WTC11 (cell line): ENCODE results near the gene PPP1R18. TPM values are rescaled to one million over a fixed set of nuclear protein-coding genes. Genes with fewer than 3 reads are reported as not detected.

Source experiments
- CREB1 ChIP-seq: sonication (generic); formaldehyde crosslinking; IDR thresholded peaks from 2 replicates; pipeline ENCODE4 v1.8.0; 2023; ENCODE audit warnings: mild to moderate bottlenecking, missing genetic modification reagents
- CREM ChIP-seq: sonication (generic); formaldehyde crosslinking; IDR thresholded peaks from 2 replicates; pipeline ENCODE4 v1.8.1; 2022; ENCODE audit warnings: mild to moderate bottlenecking, missing genetic modification reagents, moderate library complexity
- ELF4 ChIP-seq: sonication (generic); formaldehyde crosslinking; IDR thresholded peaks from 2 replicates; pipeline ENCODE4 v1.8.1; 2022; ENCODE audit warnings: low read depth, mild to moderate bottlenecking, moderate library complexity, missing genetic modification reagents
- EMX1 ChIP-seq: fragments of 250-450 bp; sonication (Bioruptor Pico); IDR thresholded peaks from 2 replicates; pipeline ENCODE4 v1.8.0; 2021; ENCODE audit warnings: mild to moderate bottlenecking
- ETV6 ChIP-seq: sonication (generic); formaldehyde crosslinking; IDR thresholded peaks from 2 replicates; pipeline ENCODE4 v1.8.1; 2022; ENCODE audit warnings: mild to moderate bottlenecking, missing genetic modification reagents
- FOXJ3 ChIP-seq: sonication (generic); formaldehyde crosslinking; IDR thresholded peaks from 2 replicates; pipeline ENCODE4 v1.9.0; 2021; ENCODE audit warnings: missing genetic modification reagents, mild to moderate bottlenecking, borderline replicate concordance
- FOXP1 ChIP-seq: sonication (generic); formaldehyde crosslinking; IDR thresholded peaks from 2 replicates; pipeline ENCODE4 v1.8.0; 2022; ENCODE audit warnings: missing genetic modification reagents, mild to moderate bottlenecking, moderate library complexity, borderline replicate concordance
- GABPB1 ChIP-seq: sonication (generic); formaldehyde crosslinking; IDR thresholded peaks from 2 replicates; pipeline ENCODE4 v1.8.1; 2023; ENCODE audit warnings: mild to moderate bottlenecking, missing genetic modification reagents
- GTF2I ChIP-seq: fragments of 250-450 bp; sonication (Bioruptor Pico); conservative IDR thresholded peaks from 2 replicates; pipeline ENCODE4 v1.4.0; 2021; ENCODE audit warnings: mild to moderate bottlenecking
- HMGA2 ChIP-seq: fragments of 250-450 bp; sonication (Bioruptor Pico); IDR thresholded peaks from 2 replicates; pipeline ENCODE4 v1.4.0; 2021; ENCODE audit warnings: mild to moderate bottlenecking, moderate library complexity
- JAZF1 ChIP-seq: fragments of 250-450 bp; sonication (Bioruptor Pico); IDR thresholded peaks from 2 replicates; pipeline ENCODE4 v1.9.0; 2021; ENCODE audit warnings: moderate library complexity, mild to moderate bottlenecking, inconsistent platforms
- JUN ChIP-seq: sonication (generic); formaldehyde crosslinking; IDR thresholded peaks from 2 replicates; pipeline ENCODE4 v1.8.0; 2023; ENCODE audit warnings: mild to moderate bottlenecking, missing genetic modification reagents
- MXD4 ChIP-seq: fragments of 250-450 bp; sonication (Bioruptor Pico); IDR thresholded peaks from 2 replicates; pipeline ENCODE4 v1.8.0; 2021; ENCODE audit warnings: mild to moderate bottlenecking, moderate library complexity, borderline replicate concordance
- NR1H2 ChIP-seq: sonication (generic); formaldehyde crosslinking; IDR thresholded peaks from 2 replicates; pipeline ENCODE4 v1.9.0; 2021; ENCODE audit warnings: mild to moderate bottlenecking, moderate library complexity, missing genetic modification reagents
- NR2C2 ChIP-seq: sonication (generic); formaldehyde crosslinking; IDR thresholded peaks from 2 replicates; pipeline ENCODE4 v1.8.0; 2022; ENCODE audit warnings: mild to moderate bottlenecking, missing genetic modification reagents
- RELA ChIP-seq: sonication (generic); formaldehyde crosslinking; IDR thresholded peaks from 2 replicates; pipeline ENCODE4 v1.8.1; 2022; ENCODE audit warnings: missing genetic modification reagents, mild to moderate bottlenecking, borderline replicate concordance
- SMAD3 ChIP-seq: sonication (generic); formaldehyde crosslinking; IDR thresholded peaks from 2 replicates; pipeline ENCODE4 v1.8.0; 2022; ENCODE audit warnings: missing genetic modification reagents, mild to moderate bottlenecking, borderline replicate concordance
- SOX15 ChIP-seq: fragments of 250-450 bp; sonication (Bioruptor Pico); IDR thresholded peaks from 2 replicates; pipeline ENCODE4 v1.9.0; 2021; ENCODE audit warnings: mild to moderate bottlenecking
- ZNF219 ChIP-seq: sonication (generic); formaldehyde crosslinking; IDR thresholded peaks from 2 replicates; pipeline ENCODE4 v1.8.0; 2023; ENCODE audit warnings: missing genetic modification reagents, mild to moderate bottlenecking, borderline replicate concordance
- ZNF232 ChIP-seq: sonication (generic); formaldehyde crosslinking; IDR thresholded peaks from 2 replicates; pipeline ENCODE4 v1.8.0; 2022; ENCODE audit warnings: mild to moderate bottlenecking, missing genetic modification reagents
- ZNF263 ChIP-seq: sonication (generic); formaldehyde crosslinking; IDR thresholded peaks from 2 replicates; pipeline ENCODE4 v1.8.1; 2022; ENCODE audit warnings: low read depth, mild to moderate bottlenecking, moderate library complexity, missing genetic modification reagents
- ZNF317 ChIP-seq: sonication (generic); formaldehyde crosslinking; IDR thresholded peaks from 2 replicates; pipeline ENCODE4 v1.8.1; 2023; ENCODE audit warnings: low read depth, mild to moderate bottlenecking, moderate library complexity, missing genetic modification reagents, borderline replicate concordance
- ZNF416 ChIP-seq: fragments of 250-450 bp; sonication (Bioruptor Pico); IDR thresholded peaks from 2 replicates; pipeline ENCODE4 v1.9.0; 2021; ENCODE audit warnings: mild to moderate bottlenecking, inconsistent platforms
- ZNF671 ChIP-seq: fragments of 250-450 bp; sonication (Bioruptor Pico); IDR thresholded peaks from 2 replicates; pipeline ENCODE4 v1.8.0; 2021; ENCODE audit warnings: mild to moderate bottlenecking
- total RNA-seq: library from RNA; stranded (reverse); gene quantifications from 3 replicates; pipeline ENCODE4 v1.2.3, GENCODE V29; 2021
- TF ChIP-seq, protein P1 (sequence below): sonication (generic); formaldehyde crosslinking; IDR thresholded peaks from 2 replicates; pipeline ENCODE4 v1.8.1; 2023; ENCODE audit warnings: mild to moderate bottlenecking, missing genetic modification reagents, borderline replicate concordance
- TF ChIP-seq, protein P2 (sequence below): sonication (generic); formaldehyde crosslinking; IDR thresholded peaks from 2 replicates; pipeline ENCODE4 v1.8.0; 2023; ENCODE audit warnings: missing genetic modification reagents
- TF ChIP-seq, protein P3 (sequence below): fragments of 250-450 bp; sonication (Bioruptor Pico); IDR thresholded peaks from 2 replicates; pipeline ENCODE4 v1.8.0; 2021; ENCODE audit warnings: mild to moderate bottlenecking
- TF ChIP-seq, protein P4 (sequence below): sonication (generic); formaldehyde crosslinking; conservative IDR thresholded peaks from 2 replicates; pipeline ENCODE4 v1.8.1; 2022; ENCODE audit warnings: mild to moderate bottlenecking, missing genetic modification reagents
- TF ChIP-seq, protein P5 (sequence below): sonication (generic); formaldehyde crosslinking; conservative IDR thresholded peaks from 2 replicates; pipeline ENCODE4 v1.8.1; 2023; ENCODE audit warnings: mild to moderate bottlenecking, low read depth, missing genetic modification reagents, moderate library complexity

The PPP1R18 gene
- total RNA-seq, 1 experiment from 2014 or later: 36.5 TPM

DNA sequence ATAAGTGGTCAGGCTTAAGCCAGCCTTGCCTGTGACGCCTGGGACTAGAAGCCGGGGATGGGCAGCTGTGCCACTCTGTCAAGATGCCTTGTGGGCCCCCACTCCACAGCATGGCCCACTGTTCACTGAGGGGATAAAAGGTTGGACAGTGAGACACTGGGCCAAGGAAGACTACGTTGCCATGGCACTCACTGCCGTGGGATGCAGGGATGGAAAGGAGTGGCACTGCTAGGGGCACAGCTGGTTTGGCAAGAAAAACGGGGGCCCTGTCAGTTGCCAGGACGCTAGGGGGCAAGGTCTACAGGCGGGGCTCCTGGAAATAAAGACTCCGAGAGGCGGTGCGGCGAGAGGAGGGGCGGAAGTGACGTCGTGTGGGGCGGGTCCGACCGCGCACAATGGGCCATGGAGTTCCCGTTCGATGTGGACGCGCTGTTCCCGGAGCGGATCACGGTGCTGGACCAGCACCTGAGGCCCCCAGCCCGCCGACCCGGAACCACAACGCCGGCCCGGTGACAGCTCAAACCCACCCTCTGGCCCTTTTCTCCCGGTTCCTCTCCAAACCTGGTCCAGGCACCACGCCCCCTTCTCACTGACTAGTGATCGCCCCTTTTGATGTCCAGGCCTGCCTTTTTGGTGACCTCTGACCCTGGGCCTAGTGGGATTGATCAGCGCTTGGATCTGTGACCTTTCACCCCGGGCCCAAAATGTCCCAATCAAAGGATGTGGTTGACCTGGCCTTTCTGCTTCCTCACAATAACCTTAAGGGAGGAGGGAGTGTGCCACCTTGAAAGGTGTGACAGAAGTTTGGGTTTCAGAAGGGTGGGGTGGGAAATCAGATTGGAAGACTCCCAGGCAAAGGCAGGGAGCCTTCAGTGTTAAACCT is 59.7 kb downstream of the PPP1R18 start, which contains the start of gene ATAT1 (continued):
- TF ChIP-seq ZNF671 (CRISPR knock-in tag) (0 out of 2 replicates have a peak, but pooled peaks have one; percentile 46), ZNF232 (no peak), MXD4 (no peak), EMX1 (CRISPR knock-in tag) (peak; percentile 89), NR2C2 (CRISPR knock-in tag) (peak; percentile 87), GTF2I (CRISPR knock-in tag) (no peak), ETV6 (CRISPR knock-in tag) (no peak), FOXP1 (CRISPR knock-in tag) (peak; percentile 67; the same call in 1 of the 2 replicates), ZNF317 (CRISPR knock-in tag) (no peak), FOXJ3 (no peak), CREB1 (CRISPR knock-in tag) (0 out of 2 replicates have a peak, but pooled peaks have one; percentile 67), ELF4 (CRISPR knock-in tag) (no peak), JAZF1 (CRISPR knock-in tag) (no peak), ZNF219 (CRISPR knock-in tag) (no peak), SMAD3 (CRISPR knock-in tag) (no peak), ZNF416 (CRISPR knock-in tag) (0 out of 2 replicates have a peak, but pooled peaks have one; percentile 21), NR1H2 (CRISPR knock-in tag) (no peak), GABPB1 (peak; percentile 61), CREM (CRISPR knock-in tag) (peak; percentile 89), SOX15 (CRISPR knock-in tag) (no peak), ZNF263 (CRISPR knock-in tag) (no peak), JUN (no peak), RELA (no peak), HMGA2 (no peak)
- TF ChIP-seq, protein P1, sequence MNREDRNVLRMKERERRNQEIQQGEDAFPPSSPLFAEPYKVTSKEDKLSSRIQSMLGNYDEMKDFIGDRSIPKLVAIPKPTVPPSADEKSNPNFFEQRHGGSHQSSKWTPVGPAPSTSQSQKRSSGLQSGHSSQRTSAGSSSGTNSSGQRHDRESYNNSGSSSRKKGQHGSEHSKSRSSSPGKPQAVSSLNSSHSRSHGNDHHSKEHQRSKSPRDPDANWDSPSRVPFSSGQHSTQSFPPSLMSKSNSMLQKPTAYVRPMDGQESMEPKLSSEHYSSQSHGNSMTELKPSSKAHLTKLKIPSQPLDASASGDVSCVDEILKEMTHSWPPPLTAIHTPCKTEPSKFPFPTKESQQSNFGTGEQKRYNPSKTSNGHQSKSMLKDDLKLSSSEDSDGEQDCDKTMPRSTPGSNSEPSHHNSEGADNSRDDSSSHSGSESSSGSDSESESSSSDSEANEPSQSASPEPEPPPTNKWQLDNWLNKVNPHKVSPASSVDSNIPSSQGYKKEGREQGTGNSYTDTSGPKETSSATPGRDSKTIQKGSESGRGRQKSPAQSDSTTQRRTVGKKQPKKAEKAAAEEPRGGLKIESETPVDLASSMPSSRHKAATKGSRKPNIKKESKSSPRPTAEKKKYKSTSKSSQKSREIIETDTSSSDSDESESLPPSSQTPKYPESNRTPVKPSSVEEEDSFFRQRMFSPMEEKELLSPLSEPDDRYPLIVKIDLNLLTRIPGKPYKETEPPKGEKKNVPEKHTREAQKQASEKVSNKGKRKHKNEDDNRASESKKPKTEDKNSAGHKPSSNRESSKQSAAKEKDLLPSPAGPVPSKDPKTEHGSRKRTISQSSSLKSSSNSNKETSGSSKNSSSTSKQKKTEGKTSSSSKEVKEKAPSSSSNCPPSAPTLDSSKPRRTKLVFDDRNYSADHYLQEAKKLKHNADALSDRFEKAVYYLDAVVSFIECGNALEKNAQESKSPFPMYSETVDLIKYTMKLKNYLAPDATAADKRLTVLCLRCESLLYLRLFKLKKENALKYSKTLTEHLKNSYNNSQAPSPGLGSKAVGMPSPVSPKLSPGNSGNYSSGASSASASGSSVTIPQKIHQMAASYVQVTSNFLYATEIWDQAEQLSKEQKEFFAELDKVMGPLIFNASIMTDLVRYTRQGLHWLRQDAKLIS (CRISPR knock-in tag): no peak
- TF ChIP-seq, protein P2, sequence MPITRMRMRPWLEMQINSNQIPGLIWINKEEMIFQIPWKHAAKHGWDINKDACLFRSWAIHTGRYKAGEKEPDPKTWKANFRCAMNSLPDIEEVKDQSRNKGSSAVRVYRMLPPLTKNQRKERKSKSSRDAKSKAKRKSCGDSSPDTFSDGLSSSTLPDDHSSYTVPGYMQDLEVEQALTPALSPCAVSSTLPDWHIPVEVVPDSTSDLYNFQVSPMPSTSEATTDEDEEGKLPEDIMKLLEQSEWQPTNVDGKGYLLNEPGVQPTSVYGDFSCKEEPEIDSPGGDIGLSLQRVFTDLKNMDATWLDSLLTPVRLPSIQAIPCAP (CRISPR knock-in tag): no peak
- TF ChIP-seq, protein P3, sequence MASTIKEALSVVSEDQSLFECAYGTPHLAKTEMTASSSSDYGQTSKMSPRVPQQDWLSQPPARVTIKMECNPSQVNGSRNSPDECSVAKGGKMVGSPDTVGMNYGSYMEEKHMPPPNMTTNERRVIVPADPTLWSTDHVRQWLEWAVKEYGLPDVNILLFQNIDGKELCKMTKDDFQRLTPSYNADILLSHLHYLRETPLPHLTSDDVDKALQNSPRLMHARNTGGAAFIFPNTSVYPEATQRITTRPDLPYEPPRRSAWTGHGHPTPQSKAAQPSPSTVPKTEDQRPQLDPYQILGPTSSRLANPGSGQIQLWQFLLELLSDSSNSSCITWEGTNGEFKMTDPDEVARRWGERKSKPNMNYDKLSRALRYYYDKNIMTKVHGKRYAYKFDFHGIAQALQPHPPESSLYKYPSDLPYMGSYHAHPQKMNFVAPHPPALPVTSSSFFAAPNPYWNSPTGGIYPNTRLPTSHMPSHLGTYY (CRISPR knock-in tag): peak; percentile 70; the same call in 1 of the 2 replicates
- TF ChIP-seq, protein P4, sequence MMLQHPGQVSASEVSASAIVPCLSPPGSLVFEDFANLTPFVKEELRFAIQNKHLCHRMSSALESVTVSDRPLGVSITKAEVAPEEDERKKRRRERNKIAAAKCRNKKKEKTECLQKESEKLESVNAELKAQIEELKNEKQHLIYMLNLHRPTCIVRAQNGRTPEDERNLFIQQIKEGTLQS: no peak
- TF ChIP-seq, protein P5, sequence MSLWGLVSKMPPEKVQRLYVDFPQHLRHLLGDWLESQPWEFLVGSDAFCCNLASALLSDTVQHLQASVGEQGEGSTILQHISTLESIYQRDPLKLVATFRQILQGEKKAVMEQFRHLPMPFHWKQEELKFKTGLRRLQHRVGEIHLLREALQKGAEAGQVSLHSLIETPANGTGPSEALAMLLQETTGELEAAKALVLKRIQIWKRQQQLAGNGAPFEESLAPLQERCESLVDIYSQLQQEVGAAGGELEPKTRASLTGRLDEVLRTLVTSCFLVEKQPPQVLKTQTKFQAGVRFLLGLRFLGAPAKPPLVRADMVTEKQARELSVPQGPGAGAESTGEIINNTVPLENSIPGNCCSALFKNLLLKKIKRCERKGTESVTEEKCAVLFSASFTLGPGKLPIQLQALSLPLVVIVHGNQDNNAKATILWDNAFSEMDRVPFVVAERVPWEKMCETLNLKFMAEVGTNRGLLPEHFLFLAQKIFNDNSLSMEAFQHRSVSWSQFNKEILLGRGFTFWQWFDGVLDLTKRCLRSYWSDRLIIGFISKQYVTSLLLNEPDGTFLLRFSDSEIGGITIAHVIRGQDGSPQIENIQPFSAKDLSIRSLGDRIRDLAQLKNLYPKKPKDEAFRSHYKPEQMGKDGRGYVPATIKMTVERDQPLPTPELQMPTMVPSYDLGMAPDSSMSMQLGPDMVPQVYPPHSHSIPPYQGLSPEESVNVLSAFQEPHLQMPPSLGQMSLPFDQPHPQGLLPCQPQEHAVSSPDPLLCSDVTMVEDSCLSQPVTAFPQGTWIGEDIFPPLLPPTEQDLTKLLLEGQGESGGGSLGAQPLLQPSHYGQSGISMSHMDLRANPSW (CRISPR knock-in tag): no peak
